Hepatocyte (in vitro differentiated cells): ENCODE measurements around the gene VPS37C. TPM values are rescaled to one million over a fixed set of nuclear protein-coding genes. Genes with fewer than 3 reads are reported as not detected.

Experiments
- DNase-seq: peaks from one replicate; pipeline ENCODE4 v3.0.0-alpha.2; 2016; ENCODE audit warnings: low spot score
- H2AFZ ChIP-seq: fragments of 200-600 bp; sonication (generic); 2 replicates; pipeline ENCODE4 v1.6.0; 2016; ENCODE audit warnings: antibody characterized with exemption, mild to moderate bottlenecking
- H3K27ac ChIP-seq: fragments of 200-600 bp; sonication (generic); 2 replicates; pipeline ENCODE4 v1.5.1; 2016; ENCODE audit warnings: mild to moderate bottlenecking
- H3K27me3 ChIP-seq: fragments of 200-600 bp; sonication (generic); 2 replicates; pipeline ENCODE4 v1.6.1; 2016
- H3K36me3 ChIP-seq: fragments of 200-600 bp; sonication (generic); replicated peaks from 2 replicates; pipeline ENCODE4 v1.5.1; 2016; ENCODE audit warnings: low read depth; ENCODE audit not compliant: insufficient read depth
- H3K4me1 ChIP-seq: fragments of 200-600 bp; sonication (generic); 2 replicates; pipeline ENCODE4 v1.5.1; 2016; ENCODE audit warnings: mild to moderate bottlenecking, moderate library complexity; ENCODE audit not compliant: insufficient read depth
- H3K4me2 ChIP-seq: fragments of 200-600 bp; sonication (generic); 2 replicates; pipeline ENCODE4 v1.6.0; 2016
- H3K4me3 ChIP-seq: fragments of 200-600 bp; sonication (generic); 2 replicates; pipeline ENCODE4 v1.5.1; 2016; ENCODE audit warnings: mild to moderate bottlenecking
- H3K79me2 ChIP-seq: fragments of 200-600 bp; sonication (generic); 2 replicates; pipeline ENCODE4 v1.6.0; 2017; ENCODE audit warnings: mild to moderate bottlenecking
- H3K9me2 ChIP-seq: fragments of 200-600 bp; sonication (generic); replicated peaks from 2 replicates; pipeline ENCODE4 v1.6.0; 2017; ENCODE audit warnings: mild to moderate bottlenecking; ENCODE audit not compliant: insufficient read depth
- H3K9me3 ChIP-seq: fragments of 200-600 bp; sonication (generic); 2 replicates; pipeline ENCODE4 v1.5.1; 2016; ENCODE audit warnings: low read depth, mild to moderate bottlenecking
- H4K20me1 ChIP-seq: fragments of 200-600 bp; sonication (generic); 2 replicates; pipeline ENCODE4 v1.6.0; 2016; ENCODE audit warnings: mild to moderate bottlenecking; ENCODE audit not compliant: insufficient read depth, poor library complexity, severe bottlenecking
- CTCF ChIP-seq: fragments of 200-600 bp; sonication (generic); IDR thresholded peaks from 2 replicates; pipeline ENCODE4 v1.5.1; 2016; ENCODE audit warnings: antibody characterized with exemption, mild to moderate bottlenecking; ENCODE audit not compliant: poor library complexity
- EZH2 ChIP-seq: fragments of 200-600 bp; sonication (generic); IDR thresholded peaks from 2 replicates; pipeline ENCODE4 v1.6.1; 2016; ENCODE audit warnings: antibody characterized with exemption, mild to moderate bottlenecking, borderline replicate concordance
- EZH2phosphoT487 ChIP-seq: fragments of 200-600 bp; sonication (generic); IDR thresholded peaks from one replicate; pipeline ENCODE4 v1.6.1; 2018; ENCODE audit warnings: antibody characterized with exemption, mild to moderate bottlenecking, low read depth, moderate library complexity; ENCODE audit not compliant: unreplicated experiment, severe bottlenecking
- WGBS: methylation state at CpG from one replicate; pipeline ENCODE4 v1.1.6; 2016; ENCODE audit warnings: low lambda C conversion rate; ENCODE audit errors: missing lambda C conversion rate; 5-methylcytosine and 5-hydroxymethylcytosine counted together
- polyA plus RNA-seq: library from polyadenylated mRNA; unstranded; fragments of >200 nt; fragmentation: Nextera tagmentation; extraction: Ambion mirVana; gene quantifications from 2 replicates; pipeline ENCODE4 v1.2.1, GENCODE V29; 2016
- total RNA-seq: library from RNA; depleted of rRNA; stranded (reverse); fragments of >200 nt; gene quantifications from 2 replicates; pipeline ENCODE4 v1.2.3, GENCODE V29; 2014

The VPS37C gene
- total and polyA plus RNA-seq, 2 experiments from 2014 or later: 17.0 to 26.6 TPM

GRCh38 chr11:61123775-61124571 lies 37.3 kb downstream of the VPS37C start:
- WGBS: 82% methylated on average over 12 of the region's 13 CpGs
- H3K4me1 ChIP-seq: peaks cover 19% of the 10 kb centered on the region
- no peaks in the 10 kb centered on the region for H4K20me1 ChIP-seq
- no peaks in the 10 kb centered on the region for H3K9me2 ChIP-seq
- no peak for DNase-seq
- no peaks in the 10 kb centered on the region for H3K79me2 ChIP-seq
- H3K4me3 ChIP-seq: no peak overlapping the region
- no peak for TF ChIP-seq EZH2phosphoT487
- TF ChIP-seq EZH2: no peak
- TF ChIP-seq CTCF: no peak
- no peak overlapping the region for H3K4me2 ChIP-seq
- H3K9me3 ChIP-seq: no peaks in the 10 kb centered on the region
- no peaks in the 10 kb centered on the region for H3K36me3 ChIP-seq
- no peak overlapping the region for H2AFZ ChIP-seq
- H3K27me3 ChIP-seq: no peaks in the 10 kb centered on the region
- H3K27ac ChIP-seq: no peak overlapping the region

GRCh38 chr11:61122761-61123160 lies 38.5 kb downstream of the VPS37C start:
- Histone ChIP-seq H3K27me3 (no peaks in the 10 kb centered on the region), H3K36me3 (no peaks in the 10 kb centered on the region), H3K9me2 (no peaks in the 10 kb centered on the region), H3K79me2 (no peaks in the 10 kb centered on the region), H3K9me3 (no peaks in the 10 kb centered on the region), H3K27ac (no peak overlapping the region), H3K4me2 (no peak overlapping the region), H3K4me3 (no peak overlapping the region), H2AFZ (no peak overlapping the region), H3K4me1 (peaks cover 19% of the 10 kb centered on the region), H4K20me1 (no peaks in the 10 kb centered on the region)
- 93% methylated on average over 13 of the region's 13 CpGs for WGBS
- DNase-seq: no peak
- no peak for TF ChIP-seq CTCF
- no peak for TF ChIP-seq EZH2
- no peak for TF ChIP-seq EZH2phosphoT487

- H3K4me1 ChIP-seq: peaks cover 19% of the 10 kb centered on the region
- DNase-seq: no peak
- whole genome bisulfite sequencing: 91% methylated on average over 2 of the region's 2 CpGs
- H4K20me1 ChIP-seq: no peaks in the 10 kb centered on the region
- H3K36me3 ChIP-seq: no peaks in the 10 kb centered on the region
- no peak overlapping the region for H3K4me3 ChIP-seq
- H3K79me2 ChIP-seq: no peaks in the 10 kb centered on the region
- TF ChIP-seq EZH2 (no peak), EZH2phosphoT487 (no peak), CTCF (no peak)
- no peaks in the 10 kb centered on the region for H3K9me3 ChIP-seq
- no peaks in the 10 kb centered on the region for H3K9me2 ChIP-seq
- no peak overlapping the region for H2AFZ ChIP-seq
- no peaks in the 10 kb centered on the region for H3K27me3 ChIP-seq
- no peak overlapping the region for H3K27ac ChIP-seq
- H3K4me2 ChIP-seq: no peak overlapping the region
Observed at GRCh38 chr11:61121917-61122316, 39.3 kb downstream of the VPS37C start.
